A549 (cell line): ENCODE data around the gene RAB14. TPM values are rescaled to one million over a fixed set of nuclear protein-coding genes. Genes with fewer than 3 reads are reported as not detected.

Experiments used
- ATAC-seq, 2 experiments: fragments of 200-7000 bp in 1 of 2; fragments of >200 bp in 1 of 2; cut with Nextera tagmentation in 1 of 2; cut with Tn5 transposase in 1 of 2; 3 replicates each; pipeline versions ENCODE4 v1.8.0 to v1.9.1; 2018 to 2020; ENCODE audit warnings: mild to moderate bottlenecking in 1 of 2, moderate library complexity in 1 of 2
- CTCF ChIA-PET: fragments of 300-600 bp; sonication (Branson Sonifier 250); formaldehyde crosslinking; extraction: SDS; loops from one replicate; lab custom pipeline; 2021; ENCODE audit warnings: antibody characterized with exemption, inconsistent platforms; lab: Yijun Ruan, JAX
- POLR2A ChIA-PET: fragments of 350-600 bp; formaldehyde crosslinking; extraction: SDS; loops from one replicate; lab custom pipeline; 2021; ENCODE audit warnings: antibody characterized with exemption, inconsistent platforms; lab: Yijun Ruan, JAX
- DNase-seq, 2 experiments: peaks; one replicate each; pipeline versions ENCODE4 v3.0.0 to v3.0.0-alpha.2; 2011 to 2016; ENCODE audit warnings: low read depth in 1 of 2, low spot score in 1 of 2
- FAIRE-seq: peaks from 2 replicates; lab custom pipeline; 2011; peaks lifted over from hg19 to GRCh38; lab: Jason Lieb, UNC
- H3K27ac ChIP-seq, 2 experiments: fragments of >200 bp; sonication (Bioruptor Twin); formaldehyde crosslinking; 3 replicates each; pipeline ENCODE4 v1.5.1; 2016 to 2017
- H3K4me1 ChIP-seq: fragments of >200 bp; sonication (Bioruptor Twin); formaldehyde crosslinking; 3 replicates; pipeline ENCODE4 v1.6.1; 2016
- H3K4me2 ChIP-seq: fragments of >200 bp; sonication (Bioruptor Twin); formaldehyde crosslinking; 3 replicates; pipeline ENCODE4 v1.6.1; 2016
- H3K4me3 ChIP-seq: fragments of >200 bp; sonication (Bioruptor Twin); formaldehyde crosslinking; 3 replicates; pipeline ENCODE4 v1.5.1; 2016
- H3K9me3 ChIP-seq: fragments of >200 bp; sonication (Bioruptor Twin); formaldehyde crosslinking; 3 replicates; pipeline ENCODE4 v1.6.1; 2016
- ATOH8 ChIP-seq: fragments of 250-450 bp; sonication (Bioruptor Pico); IDR thresholded peaks from 2 replicates; pipeline ENCODE4 v1.5.0; 2020; ENCODE audit warnings: low read depth, mild to moderate bottlenecking, moderate library complexity
- CBX2 ChIP-seq: fragments of 200-600 bp; sonication (generic); IDR thresholded peaks from 2 replicates; pipeline ENCODE4 v1.6.1; 2016; ENCODE audit warnings: low read depth, mild to moderate bottlenecking, borderline replicate concordance
- CEBPB ChIP-seq, 2 experiments: fragments of >200 bp in 1 of 2; sonication (Bioruptor Twin) in 1 of 2; formaldehyde crosslinking in 1 of 2; IDR thresholded peaks; 2 replicates each; pipeline ENCODE4 v1.6.1; 2012 to 2016
- EHF ChIP-seq: fragments of 250-450 bp; sonication (Bioruptor Pico); IDR thresholded peaks from 2 replicates; pipeline ENCODE4 v1.5.0; 2020; ENCODE audit warnings: mild to moderate bottlenecking
- EHMT2 ChIP-seq: fragments of 200-600 bp; sonication (generic); IDR thresholded peaks from 2 replicates; pipeline ENCODE4 v1.6.1; 2016; ENCODE audit warnings: antibody characterized with exemption, low read depth, mild to moderate bottlenecking, moderate library complexity
- ELK1 ChIP-seq: fragments of 150-350 bp; IDR thresholded peaks from 2 replicates; pipeline ENCODE4 v1.6.1; 2014; ENCODE audit warnings: low read depth, mild to moderate bottlenecking, low read length
- FOSL2 ChIP-seq, 2 experiments: fragments of 450-650 bp in 1 of 2; fragments of >200 bp in 1 of 2; sonication (Bioruptor Twin) in 1 of 2; formaldehyde crosslinking; IDR thresholded peaks; 2 replicates each; pipeline versions ENCODE4 v1.5.0 to v1.6.1; 2016 to 2020; ENCODE audit warnings: mild to moderate bottlenecking in 1 of 2, moderate library complexity in 1 of 2
- HDAC2 ChIP-seq: fragments of 200-600 bp; sonication (generic); IDR thresholded peaks from 2 replicates; pipeline ENCODE4 v1.6.1; 2016
- JUN ChIP-seq, 2 experiments: fragments of >200 bp; sonication (Bioruptor Twin); formaldehyde crosslinking; IDR thresholded peaks; 2 replicates in 1 of 2; 3 replicates in 1 of 2; pipeline ENCODE4 v1.6.1; 2016 to 2017
- NPAS2 ChIP-seq: fragments of 250-450 bp; sonication (Bioruptor Pico); IDR thresholded peaks from 2 replicates; pipeline ENCODE4 v1.8.0; 2022; ENCODE audit warnings: mild to moderate bottlenecking, moderate library complexity, borderline replicate concordance
- PHF8 ChIP-seq: fragments of 200-600 bp; sonication (generic); IDR thresholded peaks from 2 replicates; pipeline ENCODE4 v1.6.1; 2016; ENCODE audit warnings: low read depth, mild to moderate bottlenecking, antibody characterized with exemption, moderate library complexity, borderline replicate concordance
- POLR2AphosphoS2 ChIP-seq: conservative IDR thresholded peaks from 2 replicates; pipeline ENCODE4 v1.6.1; 2012; ENCODE audit warnings: low read length, improper control_type of control experiment, inconsistent platforms
- RNF2 ChIP-seq: fragments of 200-600 bp; sonication (generic); IDR thresholded peaks from 2 replicates; pipeline ENCODE4 v1.6.1; 2016; ENCODE audit warnings: low read depth, mild to moderate bottlenecking, antibody characterized with exemption, moderate library complexity, borderline replicate concordance
- SREBF2 ChIP-seq: fragments of 450-650 bp; IDR thresholded peaks from 2 replicates; pipeline ENCODE4 v1.6.1; 2014; ENCODE audit warnings: mild to moderate bottlenecking, moderate library complexity
- TP53 ChIP-seq: fragments of 250-450 bp; sonication (Bioruptor Pico); IDR thresholded peaks from 2 replicates; pipeline ENCODE4 v1.5.0; 2021; ENCODE audit warnings: mild to moderate bottlenecking, moderate library complexity
- ZNF302 ChIP-seq: fragments of 250-450 bp; sonication (Bioruptor Pico); IDR thresholded peaks from 2 replicates; pipeline ENCODE4 v1.9.0; 2021; ENCODE audit warnings: inconsistent platforms, mild to moderate bottlenecking, moderate library complexity
- WGBS: methylation state at CpG from one replicate; pipeline ENCODE4 v1.1.6; 2017; ENCODE audit errors: missing lambda C conversion rate; 5-methylcytosine and 5-hydroxymethylcytosine counted together
- polyA plus RNA-seq, 4 experiments: library from polyadenylated mRNA; depleted of rRNA in 3 of 4; stranded (reverse); fragments of >200 nt; fragmentation: RNase III in 1 of 4; extraction: RNeasy Plus Mini Kit Qiagen cat#74134 plus additional on column Dnase treatment in 1 of 4; gene quantifications; 2 replicates in 3 of 4; 3 replicates in 1 of 4; pipeline ENCODE4 v1.2.3, GENCODE V29; 2011 to 2017
- TF ChIP-seq, protein P1 (sequence below): fragments of >200 bp; sonication (Bioruptor Twin); formaldehyde crosslinking; IDR thresholded peaks from 3 replicates; pipeline ENCODE4 v1.6.1; 2016
- TF ChIP-seq, protein P2 (sequence below): fragments of 450-650 bp; IDR thresholded peaks from 2 replicates; pipeline ENCODE4 v1.6.1; 2014; ENCODE audit warnings: antibody characterized with exemption
- TF ChIP-seq, protein P3 (sequence below): fragments of >200 bp; sonication (Bioruptor Twin); formaldehyde crosslinking; IDR thresholded peaks from 2 replicates; pipeline ENCODE4 v1.6.1; 2016

Gene RAB14
- polyA plus RNA-seq, 2 of the 4 experiments (the other 2 are of a cell fraction), result 38.4 to 54.1 TPM

DNA sequence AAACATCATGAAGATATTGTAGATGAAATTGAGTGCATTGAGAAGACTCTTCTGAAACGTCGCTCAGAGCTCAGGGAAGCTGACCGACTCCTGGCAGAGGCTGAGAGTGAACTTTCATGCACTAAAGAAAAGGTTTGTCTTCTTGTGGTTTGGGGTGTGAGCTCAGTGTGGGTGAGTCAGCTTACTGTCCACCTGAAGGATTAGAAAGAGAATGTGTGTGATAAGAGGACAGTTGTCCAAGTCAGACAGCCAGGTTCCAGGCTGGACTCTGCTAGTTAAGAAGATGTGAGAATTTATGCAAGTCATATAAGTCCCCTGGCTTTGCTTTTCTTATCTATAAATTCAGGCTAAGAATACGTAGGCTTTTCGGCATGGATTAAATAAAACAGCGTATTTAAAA is 46.9 kb downstream of the RAB14 start:
- 86% methylated on average over 6 of the region's 6 CpGs for WGBS
- FAIRE-seq, result no peak

GRCh38 chr9:121153642-121154041 is 48.0 kb downstream of the RAB14 start:
- H3K4me1 ChIP-seq, result no peaks in the 10 kb centered on the region
- DNase-seq (no peak), ATAC-seq (no peak), FAIRE-seq (no peak)
- H3K9me3 ChIP-seq, result no peaks in the 10 kb centered on the region
- H3K4me2 ChIP-seq, result no peak overlapping the region
- POLR2A ChIA-PET, result no interaction called here
- CTCF ChIA-PET, result interaction anchor here (1.2 kb wide), 1 partner anchor 18 kb away, joined by 3 read pairs; no protein-coding TSS in a partner anchor
- no peak overlapping the region for H3K4me3 ChIP-seq
- WGBS, result 91% methylated on average over 1 of the region's 1 CpG
- TF ChIP-seq TP53 (CRISPR knock-in tag), result no peak
- no peak for TF ChIP-seq ZNF302 (CRISPR knock-in tag)
- no peak for TF ChIP-seq POLR2AphosphoS2
- TF ChIP-seq SREBF2, result no peak
- TF ChIP-seq EHF (CRISPR knock-in tag), result no peak
- TF ChIP-seq FOSL2 (IDR thresholded peaks at IDR 0.05), result no peak
- no peak for TF ChIP-seq FOSL2 (CRISPR knock-in tag; IDR thresholded peaks at IDR 0.05)
- TF ChIP-seq JUN (IDR thresholded peaks at IDR 0.05), result no peak
- TF ChIP-seq RNF2, result no peak
- TF ChIP-seq ATOH8, result no peak
- no peak for TF ChIP-seq PHF8
- no peak overlapping the region for H3K27ac ChIP-seq

More for the DNA sequence above, 46.9 kb downstream of the RAB14 start:
- H3K27ac ChIP-seq, result no peak overlapping the region
- TF ChIP-seq, protein P1, sequence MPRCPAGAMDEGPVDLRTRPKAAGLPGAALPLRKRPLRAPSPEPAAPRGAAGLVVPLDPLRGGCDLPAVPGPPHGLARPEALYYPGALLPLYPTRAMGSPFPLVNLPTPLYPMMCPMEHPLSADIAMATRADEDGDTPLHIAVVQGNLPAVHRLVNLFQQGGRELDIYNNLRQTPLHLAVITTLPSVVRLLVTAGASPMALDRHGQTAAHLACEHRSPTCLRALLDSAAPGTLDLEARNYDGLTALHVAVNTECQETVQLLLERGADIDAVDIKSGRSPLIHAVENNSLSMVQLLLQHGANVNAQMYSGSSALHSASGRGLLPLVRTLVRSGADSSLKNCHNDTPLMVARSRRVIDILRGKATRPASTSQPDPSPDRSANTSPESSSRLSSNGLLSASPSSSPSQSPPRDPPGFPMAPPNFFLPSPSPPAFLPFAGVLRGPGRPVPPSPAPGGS, result no peak
- TF ChIP-seq CEBPB (IDR thresholded peaks at IDR 0.05), result no peak
- TF ChIP-seq EHF (CRISPR knock-in tag), result no peak
- no peak for TF ChIP-seq ATOH8
- TF ChIP-seq, protein P2, sequence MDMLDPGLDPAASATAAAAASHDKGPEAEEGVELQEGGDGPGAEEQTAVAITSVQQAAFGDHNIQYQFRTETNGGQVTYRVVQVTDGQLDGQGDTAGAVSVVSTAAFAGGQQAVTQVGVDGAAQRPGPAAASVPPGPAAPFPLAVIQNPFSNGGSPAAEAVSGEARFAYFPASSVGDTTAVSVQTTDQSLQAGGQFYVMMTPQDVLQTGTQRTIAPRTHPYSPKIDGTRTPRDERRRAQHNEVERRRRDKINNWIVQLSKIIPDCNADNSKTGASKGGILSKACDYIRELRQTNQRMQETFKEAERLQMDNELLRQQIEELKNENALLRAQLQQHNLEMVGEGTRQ, result no peak
- no peak for TF ChIP-seq HDAC2
- no peak for TF ChIP-seq NPAS2
- TF ChIP-seq EHMT2, result no peak
- TF ChIP-seq, protein P3, sequence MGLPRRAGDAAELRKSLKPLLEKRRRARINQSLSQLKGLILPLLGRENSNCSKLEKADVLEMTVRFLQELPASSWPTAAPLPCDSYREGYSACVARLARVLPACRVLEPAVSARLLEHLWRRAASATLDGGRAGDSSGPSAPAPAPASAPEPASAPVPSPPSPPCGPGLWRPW, result no peak
- TF ChIP-seq CBX2, result no peak
- no peak for TF ChIP-seq ELK1
- TF ChIP-seq, all 56 proteins: peak for 0
- no peak for ATAC-seq
- DNase-seq, result no peak
- ChIA-PET CTCF (interaction anchor here (1.1 to 2.2 kb wide), 2 partner anchors 12 to 73 kb away, joined by 3 to 6 read pairs; no protein-coding TSS in a partner anchor), POLR2A (no interaction called here)
- H3K4me2 ChIP-seq, result no peak overlapping the region
- no peaks in the 10 kb centered on the region for H3K4me1 ChIP-seq
- no peak overlapping the region for H3K4me3 ChIP-seq
- no peaks in the 10 kb centered on the region for H3K9me3 ChIP-seq
